Neural cell (in vitro differentiated cells): Measurements from ENCODE around the gene CHURC1. TPM values are rescaled to one million over a fixed set of nuclear protein-coding genes. Genes with fewer than 3 reads are reported as not detected.

Experiments
- H2AFZ ChIP-seq: fragments of 200-600, 300-800 bp; sonication (generic), shearing (Covaris generic); 2 replicates; pipeline ENCODE4 v1.6.0; 2014; ENCODE audit warnings: low read depth, mild to moderate bottlenecking, antibody characterized with exemption, low read length, moderate library complexity
- H3F3A ChIP-seq: fragments of 200-600 bp; shearing (Covaris generic); 2 replicates; pipeline ENCODE4 v1.6.1; 2016; ENCODE audit warnings: mild to moderate bottlenecking, moderate library complexity, mixed read lengths, antibody characterized with exemption, low read length; ENCODE audit not compliant: insufficient read depth, poor library complexity, severe bottlenecking
- H3K27ac ChIP-seq: fragments of 200-600, 300-800 bp; sonication (generic), shearing (Covaris generic); 2 replicates; pipeline ENCODE4 v1.5.1; 2014; ENCODE audit warnings: mild to moderate bottlenecking, low read length, moderate library complexity
- H3K27me3 ChIP-seq: fragments of 300-800, 200-600 bp; sonication (generic), shearing (Covaris generic); 2 replicates; pipeline ENCODE4 v1.6.0; 2014; ENCODE audit warnings: mild to moderate bottlenecking, low read depth, low read length, moderate library complexity; ENCODE audit not compliant: insufficient read depth
- H3K36me3 ChIP-seq: fragments of 300-800, 200-600 bp; sonication (generic), shearing (Covaris generic); 2 replicates; pipeline ENCODE4 v1.5.1; 2014; ENCODE audit warnings: mild to moderate bottlenecking, antibody characterized with exemption, low read length, moderate library complexity; ENCODE audit not compliant: insufficient read depth
- H3K4me2 ChIP-seq: fragments of 300-800, 200-600 bp; sonication (generic), shearing (Covaris generic); 2 replicates; pipeline ENCODE4 v1.6.0; 2014; ENCODE audit warnings: mild to moderate bottlenecking, low read length
- H3K4me3 ChIP-seq: fragments of 300-800, 200-600 bp; sonication (generic), shearing (Covaris generic); 2 replicates; pipeline ENCODE4 v1.5.1; 2014; ENCODE audit warnings: mild to moderate bottlenecking, low read length, moderate library complexity
- H3K79me2 ChIP-seq: fragments of 200-600 bp; shearing (Covaris generic); replicated peaks from 2 replicates; pipeline ENCODE4 v1.6.0; 2014; ENCODE audit warnings: mild to moderate bottlenecking, low read length, moderate library complexity; ENCODE audit not compliant: insufficient read depth
- H3K9ac ChIP-seq: fragments of 300-800, 200-600 bp; sonication (generic), shearing (Covaris generic); 2 replicates; pipeline ENCODE4 v1.6.1; 2016; ENCODE audit warnings: mild to moderate bottlenecking, low read length, mixed read lengths
- H3K9me2 ChIP-seq: fragments of 200-600 bp; shearing (Covaris generic); 2 replicates; pipeline ENCODE4 v1.6.1; 2016; ENCODE audit warnings: mild to moderate bottlenecking, low read length, mixed read lengths; ENCODE audit not compliant: insufficient read depth
- H3K9me3 ChIP-seq: fragments of 200-600, 300-800 bp; sonication (generic), shearing (Covaris generic); 2 replicates; pipeline ENCODE4 v1.6.1; 2016; ENCODE audit warnings: mild to moderate bottlenecking, mixed run types, low read length, moderate library complexity, mixed read lengths
- H4K20me1 ChIP-seq: fragments of 200-600 bp; shearing (Covaris generic); 2 replicates; pipeline ENCODE4 v1.6.1; 2016; ENCODE audit warnings: mild to moderate bottlenecking, mixed run types; ENCODE audit not compliant: insufficient read depth
- EP300 ChIP-seq: fragments of 450-650 bp; conservative IDR thresholded peaks from 2 replicates; pipeline ENCODE4 v1.6.1; 2014; ENCODE audit warnings: antibody characterized with exemption, mild to moderate bottlenecking, moderate library complexity; ENCODE audit not compliant: poor library complexity, severe bottlenecking
- EZH2 ChIP-seq: fragments of 200-600, 300-800 bp; shearing (Covaris generic), sonication (generic); IDR thresholded peaks from 2 replicates; pipeline ENCODE4 v1.6.1; 2014; ENCODE audit warnings: antibody characterized with exemption, low read length, borderline replicate concordance, mild to moderate bottlenecking; ENCODE audit not compliant: insufficient read depth, poor library complexity, severe bottlenecking
- MXI1 ChIP-seq: fragments of 450-650 bp; conservative IDR thresholded peaks from 2 replicates; pipeline ENCODE4 v1.6.1; 2014; ENCODE audit warnings: antibody characterized with exemption, mild to moderate bottlenecking; ENCODE audit not compliant: poor library complexity, severe bottlenecking
- POLR2AphosphoS5 ChIP-seq: IDR thresholded peaks from 2 replicates; pipeline ENCODE4 v1.6.1; 2012
- RAD21 ChIP-seq: fragments of 450-650 bp; conservative IDR thresholded peaks from 2 replicates; pipeline ENCODE4 v1.6.1; 2014; ENCODE audit warnings: antibody characterized with exemption, mild to moderate bottlenecking, moderate library complexity
- SMC3 ChIP-seq: fragments of 450-650 bp; conservative IDR thresholded peaks from 2 replicates; pipeline ENCODE4 v1.6.1; 2014; ENCODE audit warnings: antibody characterized with exemption, mild to moderate bottlenecking, moderate library complexity; ENCODE audit not compliant: poor library complexity
- TAF1 ChIP-seq: IDR thresholded peaks from 2 replicates; pipeline ENCODE4 v1.6.1; 2012; ENCODE audit warnings: low read depth
- polyA plus RNA-seq: library from polyadenylated mRNA; depleted of rRNA; stranded (reverse); fragments of >200 nt; gene quantifications from 2 replicates; pipeline ENCODE4 v1.2.3, GENCODE V29; 2014
- TF ChIP-seq, protein P1 (sequence below): IDR thresholded peaks from 2 replicates; pipeline ENCODE4 v1.6.1; 2012; ENCODE audit warnings: borderline replicate concordance
- TF ChIP-seq, protein P2 (sequence below): fragments of 450-650 bp; IDR thresholded peaks from 2 replicates; pipeline ENCODE4 v1.5.1; 2014; ENCODE audit warnings: antibody characterized with exemption, mild to moderate bottlenecking, moderate library complexity; ENCODE audit not compliant: poor library complexity, severe bottlenecking

The CHURC1 gene
- polyA plus RNA-seq, 1 donor from 2014 or later: 69.5 TPM

DNA sequence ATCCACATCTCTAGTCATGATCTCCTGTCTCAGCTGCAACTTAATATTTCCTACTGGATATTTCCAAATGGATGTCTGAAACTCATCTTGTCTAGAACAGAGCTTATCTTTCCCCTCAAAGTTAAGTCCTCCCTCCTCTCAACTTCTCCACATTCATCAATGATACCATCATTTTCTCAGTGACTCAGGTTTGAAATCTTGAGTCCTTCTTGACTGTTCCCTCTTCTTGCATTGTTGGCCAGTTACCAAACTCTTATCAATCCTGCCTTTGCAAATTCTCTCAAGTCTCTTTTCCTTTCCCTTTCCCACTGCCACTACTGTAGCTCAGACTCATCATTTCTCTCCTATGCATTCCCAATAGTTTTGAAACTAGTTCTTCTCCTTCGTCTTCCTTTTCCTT is 14.3 kb upstream of the CHURC1 start:
- Histone ChIP-seq H3F3A (no peaks in the 10 kb centered on the region), H3K4me2 (no peak overlapping the region), H3K27ac (no peak overlapping the region), H2AFZ (no peak overlapping the region), H3K9me2 (no peaks in the 10 kb centered on the region), H3K9me3 (no peaks in the 10 kb centered on the region), H3K4me3 (no peak overlapping the region), H3K79me2 (no peaks in the 10 kb centered on the region), H3K36me3 (no peaks in the 10 kb centered on the region), H4K20me1 (no peaks in the 10 kb centered on the region), H3K9ac (no peak overlapping the region), H3K27me3 (no peaks in the 10 kb centered on the region)
- TF ChIP-seq, protein P1, sequence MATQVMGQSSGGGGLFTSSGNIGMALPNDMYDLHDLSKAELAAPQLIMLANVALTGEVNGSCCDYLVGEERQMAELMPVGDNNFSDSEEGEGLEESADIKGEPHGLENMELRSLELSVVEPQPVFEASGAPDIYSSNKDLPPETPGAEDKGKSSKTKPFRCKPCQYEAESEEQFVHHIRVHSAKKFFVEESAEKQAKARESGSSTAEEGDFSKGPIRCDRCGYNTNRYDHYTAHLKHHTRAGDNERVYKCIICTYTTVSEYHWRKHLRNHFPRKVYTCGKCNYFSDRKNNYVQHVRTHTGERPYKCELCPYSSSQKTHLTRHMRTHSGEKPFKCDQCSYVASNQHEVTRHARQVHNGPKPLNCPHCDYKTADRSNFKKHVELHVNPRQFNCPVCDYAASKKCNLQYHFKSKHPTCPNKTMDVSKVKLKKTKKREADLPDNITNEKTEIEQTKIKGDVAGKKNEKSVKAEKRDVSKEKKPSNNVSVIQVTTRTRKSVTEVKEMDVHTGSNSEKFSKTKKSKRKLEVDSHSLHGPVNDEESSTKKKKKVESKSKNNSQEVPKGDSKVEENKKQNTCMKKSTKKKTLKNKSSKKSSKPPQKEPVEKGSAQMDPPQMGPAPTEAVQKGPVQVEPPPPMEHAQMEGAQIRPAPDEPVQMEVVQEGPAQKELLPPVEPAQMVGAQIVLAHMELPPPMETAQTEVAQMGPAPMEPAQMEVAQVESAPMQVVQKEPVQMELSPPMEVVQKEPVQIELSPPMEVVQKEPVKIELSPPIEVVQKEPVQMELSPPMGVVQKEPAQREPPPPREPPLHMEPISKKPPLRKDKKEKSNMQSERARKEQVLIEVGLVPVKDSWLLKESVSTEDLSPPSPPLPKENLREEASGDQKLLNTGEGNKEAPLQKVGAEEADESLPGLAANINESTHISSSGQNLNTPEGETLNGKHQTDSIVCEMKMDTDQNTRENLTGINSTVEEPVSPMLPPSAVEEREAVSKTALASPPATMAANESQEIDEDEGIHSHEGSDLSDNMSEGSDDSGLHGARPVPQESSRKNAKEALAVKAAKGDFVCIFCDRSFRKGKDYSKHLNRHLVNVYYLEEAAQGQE: no peak
- no peak for TF ChIP-seq MXI1
- no peak for TF ChIP-seq RAD21
- no peak for TF ChIP-seq EP300
- no peak for TF ChIP-seq TAF1
- TF ChIP-seq SMC3: no peak
- TF ChIP-seq, protein P2, sequence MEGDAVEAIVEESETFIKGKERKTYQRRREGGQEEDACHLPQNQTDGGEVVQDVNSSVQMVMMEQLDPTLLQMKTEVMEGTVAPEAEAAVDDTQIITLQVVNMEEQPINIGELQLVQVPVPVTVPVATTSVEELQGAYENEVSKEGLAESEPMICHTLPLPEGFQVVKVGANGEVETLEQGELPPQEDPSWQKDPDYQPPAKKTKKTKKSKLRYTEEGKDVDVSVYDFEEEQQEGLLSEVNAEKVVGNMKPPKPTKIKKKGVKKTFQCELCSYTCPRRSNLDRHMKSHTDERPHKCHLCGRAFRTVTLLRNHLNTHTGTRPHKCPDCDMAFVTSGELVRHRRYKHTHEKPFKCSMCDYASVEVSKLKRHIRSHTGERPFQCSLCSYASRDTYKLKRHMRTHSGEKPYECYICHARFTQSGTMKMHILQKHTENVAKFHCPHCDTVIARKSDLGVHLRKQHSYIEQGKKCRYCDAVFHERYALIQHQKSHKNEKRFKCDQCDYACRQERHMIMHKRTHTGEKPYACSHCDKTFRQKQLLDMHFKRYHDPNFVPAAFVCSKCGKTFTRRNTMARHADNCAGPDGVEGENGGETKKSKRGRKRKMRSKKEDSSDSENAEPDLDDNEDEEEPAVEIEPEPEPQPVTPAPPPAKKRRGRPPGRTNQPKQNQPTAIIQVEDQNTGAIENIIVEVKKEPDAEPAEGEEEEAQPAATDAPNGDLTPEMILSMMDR: no peak
- no peak for TF ChIP-seq POLR2AphosphoS5
- no peak for TF ChIP-seq EZH2

DNA sequence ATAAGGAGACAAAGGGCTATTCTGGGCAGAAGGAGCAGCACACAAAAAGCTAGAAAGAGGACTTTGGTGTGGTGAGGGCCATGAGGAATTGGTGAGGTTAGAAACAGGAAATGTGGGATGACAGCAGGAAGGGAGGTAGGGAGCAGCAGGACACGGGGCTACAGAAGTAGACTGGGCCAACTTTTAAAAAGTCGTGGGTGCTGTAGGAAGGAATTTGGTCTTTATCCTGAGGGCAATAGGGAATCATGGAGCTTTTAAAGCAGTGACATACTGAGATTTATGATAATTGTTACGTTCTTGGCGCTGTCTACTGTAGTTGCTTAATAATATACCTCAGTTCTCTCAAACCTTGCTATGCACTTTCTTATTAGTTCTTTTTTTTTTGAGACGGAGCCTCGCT is 8.2 kb upstream of the CHURC1 start:
- Histone ChIP-seq H3F3A (no peaks in the 10 kb centered on the region), H3K4me3 (no peak overlapping the region), H3K27me3 (no peaks in the 10 kb centered on the region), H3K9ac (no peak overlapping the region), H2AFZ (no peak overlapping the region), H3K36me3 (no peaks in the 10 kb centered on the region), H3K9me2 (no peaks in the 10 kb centered on the region), H3K9me3 (no peaks in the 10 kb centered on the region), H3K27ac (no peak overlapping the region), H3K4me2 (no peak overlapping the region), H3K79me2 (no peaks in the 10 kb centered on the region), H4K20me1 (no peaks in the 10 kb centered on the region)
- no peak for TF ChIP-seq EZH2
- TF ChIP-seq, protein P2: no peak
- TF ChIP-seq TAF1: no peak
- TF ChIP-seq, protein P1: no peak
- TF ChIP-seq MXI1: no peak
- no peak for TF ChIP-seq SMC3
- TF ChIP-seq RAD21: no peak
- TF ChIP-seq POLR2AphosphoS5: no peak
- no peak for TF ChIP-seq EP300
